NT2/D1 (cell line): ENCODE results near the gene KCNH6.

Experiments used
- SUZ12 ChIP-seq: IDR thresholded peaks from 2 replicates; pipeline ENCODE4 v1.6.1; 2011; ENCODE audit not compliant: insufficient read length, insufficient read depth; ENCODE audit errors: extremely low read depth
- YY1 ChIP-seq: IDR thresholded peaks from 2 replicates; pipeline ENCODE4 v1.6.1; 2011; ENCODE audit not compliant: insufficient read length, insufficient read depth
- ZNF274 ChIP-seq: IDR thresholded peaks from 2 replicates; pipeline ENCODE4 v1.6.1; 2011; ENCODE audit warnings: mild to moderate bottlenecking, low read depth, low read length

GRCh38 chr17:63487014-63487339 lies 36.2 kb upstream of the KCNH6 start:
- TF ChIP-seq SUZ12 = no peak
- TF ChIP-seq YY1 = no peak
- TF ChIP-seq ZNF274 = no peak
